ENCODE results near the gene C1orf159.

DNA sequence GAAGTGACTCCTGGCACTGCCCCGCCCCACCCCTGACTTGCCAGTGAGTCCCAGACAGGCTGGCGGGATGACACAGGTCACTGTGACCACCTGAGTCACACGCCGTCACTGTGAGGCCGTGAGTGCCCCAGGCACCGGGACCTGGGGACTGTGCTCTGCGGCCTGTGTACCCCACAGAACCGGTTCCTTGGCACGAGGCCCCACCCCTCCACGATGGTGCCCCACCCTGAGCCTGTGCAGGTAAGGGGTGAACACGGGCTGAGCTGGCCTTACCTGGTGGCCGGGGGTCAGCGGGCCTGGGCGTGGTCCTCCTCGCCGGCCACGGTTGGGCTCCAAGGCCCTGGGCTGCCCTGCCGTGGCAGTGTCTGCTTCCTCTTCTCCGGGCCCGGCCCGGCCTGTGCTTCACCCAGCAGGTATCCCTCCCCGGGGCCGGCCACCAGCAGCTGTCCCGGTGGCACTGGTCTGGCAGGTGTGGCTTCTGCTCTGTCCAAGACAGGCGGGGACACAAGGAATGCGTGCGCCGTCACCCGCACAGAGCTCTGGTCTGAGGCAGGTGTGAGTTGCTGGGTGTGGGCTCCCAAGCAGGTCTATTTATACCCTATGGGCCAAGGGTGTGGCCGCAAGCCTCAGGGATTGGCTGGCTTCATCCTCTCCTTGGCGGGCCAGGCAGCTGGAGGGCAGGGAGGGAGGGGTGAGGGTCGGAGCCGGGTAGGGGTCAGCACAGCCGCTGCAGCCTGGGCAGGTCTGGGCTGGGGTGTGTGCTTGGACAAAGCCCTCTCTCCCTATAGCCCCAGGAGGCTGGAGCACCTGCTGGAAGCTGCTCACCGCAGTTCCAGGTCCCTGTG is 41.9 kb downstream of the C1orf159 start, which contains the start of gene RNF223:
- TF ChIP-seq GATA3 (IDR thresholded peaks at IDR 0.05; ENCODE audit: low read depth, low read length): no peak
- TF ChIP-seq GATA2 (IDR thresholded peaks at IDR 0.05; ENCODE audit: low read depth, low read length): no peak

Measured in SH-SY5Y (cell line).